ENCODE measurements around the gene RUNX2. TPM values are rescaled to one million over a fixed set of nuclear protein-coding genes. Genes with fewer than 3 reads are reported as not detected.

Gene RUNX2
- total and polyA plus RNA-seq, 4 donors = 0.83 to 2.8 (median 2.0) TPM

DNA sequence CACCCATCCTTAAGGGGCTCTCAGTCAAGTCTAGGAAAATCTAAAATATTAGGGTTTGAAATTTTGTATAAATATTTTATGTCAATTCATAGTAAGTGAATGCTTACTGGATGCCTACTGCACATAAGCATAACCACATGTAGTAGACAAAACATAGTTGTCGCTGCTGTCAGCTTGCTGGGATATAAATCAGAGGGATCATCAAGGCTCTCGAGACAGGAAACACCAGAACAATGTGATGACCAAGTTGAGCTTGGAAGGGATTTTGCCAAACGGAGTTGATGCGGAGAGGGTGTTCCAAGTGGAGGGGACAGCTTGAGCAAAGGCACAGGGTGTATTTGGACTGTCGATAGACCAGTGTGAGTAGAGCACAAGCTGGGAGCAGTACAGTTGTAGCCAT lies 155.4 kb downstream of the RUNX2 start:
- Histone ChIP-seq H3K4me3 (ENCODE audit: low read depth, low read length) (no peak overlapping the region), H3K36me3 (ENCODE audit: control insufficient read depth, insufficient read depth, low read length) (no peaks in the 10 kb centered on the region), H3K27ac (ENCODE audit: low read depth, low read length) (no peak overlapping the region), H3K4me1 (ENCODE audit: control insufficient read depth, insufficient read depth, low read length) (no peaks in the 10 kb centered on the region), H3K27me3 (ENCODE audit: control insufficient read depth, insufficient read depth, low read length) (no peaks in the 10 kb centered on the region), H3K9me3 (ENCODE audit: control insufficient read depth, insufficient read depth, low read length) (no peaks in the 10 kb centered on the region)
- 88% methylated on average over 5 of the region's 5 CpGs for WGBS (ENCODE audit: insufficient coverage)
- DNase-seq (ENCODE audit: low read depth in 4 of 6, low spot score in 6 of 6) = no peak

DNA sequence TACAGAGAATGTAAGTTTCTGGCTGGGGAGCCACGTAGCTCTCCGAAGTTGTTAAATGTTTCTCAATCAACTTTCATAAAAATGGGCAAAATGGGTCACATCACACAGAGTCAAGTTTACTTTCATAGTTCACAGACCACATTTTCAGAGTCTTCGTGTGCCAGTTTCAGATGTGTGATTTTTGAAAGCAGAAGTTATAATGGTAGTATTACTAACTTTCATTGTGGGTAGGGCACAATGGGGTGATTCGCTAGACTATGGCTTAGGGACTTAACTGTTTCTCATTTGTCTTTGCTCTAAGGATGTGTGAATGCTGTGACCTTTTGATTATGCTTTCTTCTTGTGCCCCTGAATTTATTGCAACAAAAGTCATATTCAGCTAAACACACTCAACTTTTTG lies 158.6 kb downstream of the RUNX2 start:
- Histone ChIP-seq H3K27me3 (ENCODE audit: control insufficient read depth, insufficient read depth, low read length) (no peaks in the 10 kb centered on the region), H3K36me3 (ENCODE audit: control insufficient read depth, insufficient read depth, low read length) (no peaks in the 10 kb centered on the region), H3K4me1 (ENCODE audit: control insufficient read depth, insufficient read depth, low read length) (no peaks in the 10 kb centered on the region), H3K4me3 (ENCODE audit: low read depth, low read length) (no peak overlapping the region), H3K27ac (ENCODE audit: low read depth, low read length) (no peak overlapping the region), H3K9me3 (ENCODE audit: control insufficient read depth, insufficient read depth, low read length) (no peaks in the 10 kb centered on the region)
- WGBS (ENCODE audit: insufficient coverage) = no CpG with 5 or more reads among the region's 4 CpGs
- no peak for DNase-seq (ENCODE audit: low read depth in 4 of 6, low spot score in 6 of 6)

DNA sequence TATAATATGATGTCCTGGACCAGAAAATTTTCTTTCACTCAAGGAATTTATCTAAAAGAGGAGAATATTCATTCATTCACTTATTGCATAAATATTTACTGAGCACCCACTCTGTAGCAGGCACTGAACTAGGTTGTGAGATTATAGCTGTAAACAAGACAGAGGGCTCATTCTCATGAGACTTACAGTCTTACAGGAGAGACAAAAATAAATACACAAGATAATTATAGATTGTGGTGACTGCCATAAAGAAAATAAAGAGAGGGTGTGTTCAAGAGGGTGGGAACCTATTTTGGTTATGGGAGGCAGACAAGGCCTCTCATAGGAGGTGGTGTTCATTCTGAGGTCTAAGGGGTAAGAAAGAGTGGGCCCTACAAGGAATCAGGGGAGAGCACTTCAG lies 159.5 kb downstream of the RUNX2 start:
- Histone ChIP-seq H3K36me3 (ENCODE audit: control insufficient read depth, insufficient read depth, low read length) (no peaks in the 10 kb centered on the region), H3K27ac (ENCODE audit: low read depth, low read length) (no peak overlapping the region), H3K9me3 (ENCODE audit: control insufficient read depth, insufficient read depth, low read length) (no peaks in the 10 kb centered on the region), H3K4me1 (ENCODE audit: control insufficient read depth, insufficient read depth, low read length) (no peaks in the 10 kb centered on the region), H3K4me3 (ENCODE audit: low read depth, low read length) (no peak overlapping the region), H3K27me3 (ENCODE audit: control insufficient read depth, insufficient read depth, low read length) (no peaks in the 10 kb centered on the region)
- no peak for DNase-seq (ENCODE audit: low read depth in 4 of 6, low spot score in 6 of 6)

DNA sequence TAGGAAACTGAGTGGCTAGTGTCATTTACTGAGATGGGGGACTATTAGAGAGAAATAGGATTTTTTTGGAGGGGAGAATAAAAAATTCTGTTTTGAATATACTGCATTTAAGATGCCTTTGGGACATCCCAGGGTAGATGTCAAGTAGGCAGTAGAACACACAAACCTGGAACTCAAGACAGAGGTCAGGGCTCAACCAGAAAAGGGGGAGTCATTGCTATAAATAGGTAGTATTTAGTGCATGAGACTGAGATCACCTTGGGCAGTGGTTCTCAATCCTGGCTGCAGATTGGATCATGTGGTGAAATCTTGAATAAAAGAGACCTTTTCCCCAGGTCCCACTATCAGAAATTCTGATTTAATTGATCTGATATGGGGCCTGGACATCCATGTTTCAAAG lies 160.1 kb downstream of the RUNX2 start:
- H3K27ac ChIP-seq (ENCODE audit: low read depth, low read length) = no peak overlapping the region
- no peak overlapping the region for H3K4me3 ChIP-seq (ENCODE audit: low read depth, low read length)
- DNase-seq (ENCODE audit: low read depth in 4 of 6, low spot score in 6 of 6) = no peak
- H3K4me1 ChIP-seq (ENCODE audit: control insufficient read depth, insufficient read depth, low read length) = no peaks in the 10 kb centered on the region
- H3K36me3 ChIP-seq (ENCODE audit: control insufficient read depth, insufficient read depth, low read length) = no peaks in the 10 kb centered on the region
- H3K27me3 ChIP-seq (ENCODE audit: control insufficient read depth, insufficient read depth, low read length) = no peaks in the 10 kb centered on the region
- no peaks in the 10 kb centered on the region for H3K9me3 ChIP-seq (ENCODE audit: control insufficient read depth, insufficient read depth, low read length)

GRCh38 chr6:45488889-45489288 lies 160.8 kb downstream of the RUNX2 start:
- DNase-seq (ENCODE audit: low read depth in 4 of 6, low spot score in 6 of 6) = no peak
- Histone ChIP-seq H3K4me1 (ENCODE audit: control insufficient read depth, insufficient read depth, low read length) (no peaks in the 10 kb centered on the region), H3K27ac (ENCODE audit: low read depth, low read length) (no peak overlapping the region), H3K27me3 (ENCODE audit: control insufficient read depth, insufficient read depth, low read length) (no peaks in the 10 kb centered on the region), H3K4me3 (ENCODE audit: low read depth, low read length) (no peak overlapping the region), H3K9me3 (ENCODE audit: control insufficient read depth, insufficient read depth, low read length) (no peaks in the 10 kb centered on the region), H3K36me3 (ENCODE audit: control insufficient read depth, insufficient read depth, low read length) (no peaks in the 10 kb centered on the region)
- WGBS (ENCODE audit: insufficient coverage) = no CpG with 5 or more reads among the region's 2 CpGs

GRCh38 chr6:45491048-45491735 lies 163.1 kb downstream of the RUNX2 start:
- WGBS (ENCODE audit: insufficient coverage) = no CpG with 5 or more reads among the region's 5 CpGs
- H3K27ac ChIP-seq (ENCODE audit: low read depth, low read length) = no peak overlapping the region
- H3K27me3 ChIP-seq (ENCODE audit: control insufficient read depth, insufficient read depth, low read length) = no peaks in the 10 kb centered on the region
- H3K4me3 ChIP-seq (ENCODE audit: low read depth, low read length) = no peak overlapping the region
- no peaks in the 10 kb centered on the region for H3K4me1 ChIP-seq (ENCODE audit: control insufficient read depth, insufficient read depth, low read length)
- no peak for DNase-seq (ENCODE audit: low read depth in 4 of 6, low spot score in 6 of 6)
- H3K36me3 ChIP-seq (ENCODE audit: control insufficient read depth, insufficient read depth, low read length) = no peaks in the 10 kb centered on the region
- no peaks in the 10 kb centered on the region for H3K9me3 ChIP-seq (ENCODE audit: control insufficient read depth, insufficient read depth, low read length)

GRCh38 chr6:45491874-45492273 lies 163.7 kb downstream of the RUNX2 start:
- no peaks in the 10 kb centered on the region for H3K27me3 ChIP-seq (ENCODE audit: control insufficient read depth, insufficient read depth, low read length)
- no peak for DNase-seq (ENCODE audit: low read depth in 4 of 6, low spot score in 6 of 6)
- no peak overlapping the region for H3K27ac ChIP-seq (ENCODE audit: low read depth, low read length)
- no peak overlapping the region for H3K4me3 ChIP-seq (ENCODE audit: low read depth, low read length)
- H3K36me3 ChIP-seq (ENCODE audit: control insufficient read depth, insufficient read depth, low read length) = no peaks in the 10 kb centered on the region
- 89% methylated on average over 4 of the region's 6 CpGs for WGBS (ENCODE audit: insufficient coverage)
- no peaks in the 10 kb centered on the region for H3K4me1 ChIP-seq (ENCODE audit: control insufficient read depth, insufficient read depth, low read length)
- H3K9me3 ChIP-seq (ENCODE audit: control insufficient read depth, insufficient read depth, low read length) = no peaks in the 10 kb centered on the region

DNA sequence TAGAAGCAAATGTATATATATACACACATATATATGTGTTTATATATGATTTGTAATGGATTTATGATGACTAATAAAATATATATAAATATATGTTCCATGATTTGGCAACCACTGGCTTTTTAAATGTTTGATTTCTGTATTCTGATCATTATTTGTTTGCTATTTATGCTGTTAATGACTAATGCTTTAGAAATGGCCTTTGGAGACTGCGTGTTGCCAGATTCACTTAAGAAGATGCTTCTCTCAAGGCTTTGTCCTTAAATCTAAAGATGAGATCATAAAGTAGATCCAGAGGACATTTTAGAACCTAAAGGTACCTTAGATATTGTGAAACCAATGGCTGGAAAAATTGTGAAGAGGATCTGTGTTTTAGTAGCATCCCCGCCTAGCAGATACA lies 165.6 kb downstream of the RUNX2 start:
- Histone ChIP-seq H3K9me3 (ENCODE audit: control insufficient read depth, insufficient read depth, low read length) (no peaks in the 10 kb centered on the region), H3K36me3 (ENCODE audit: control insufficient read depth, insufficient read depth, low read length) (no peaks in the 10 kb centered on the region), H3K4me1 (ENCODE audit: control insufficient read depth, insufficient read depth, low read length) (no peaks in the 10 kb centered on the region), H3K27me3 (ENCODE audit: control insufficient read depth, insufficient read depth, low read length) (no peaks in the 10 kb centered on the region), H3K27ac (ENCODE audit: low read depth, low read length) (no peak overlapping the region), H3K4me3 (ENCODE audit: low read depth, low read length) (no peak overlapping the region)
- DNase-seq (ENCODE audit: low read depth in 4 of 6, low spot score in 6 of 6) = no peak
- no CpG with 5 or more reads among the region's 2 CpGs for WGBS (ENCODE audit: insufficient coverage)

- Histone ChIP-seq H3K4me3 (ENCODE audit: low read depth, low read length) (no peak overlapping the region), H3K4me1 (ENCODE audit: control insufficient read depth, insufficient read depth, low read length) (no peaks in the 10 kb centered on the region), H3K27ac (ENCODE audit: low read depth, low read length) (no peak overlapping the region), H3K27me3 (ENCODE audit: control insufficient read depth, insufficient read depth, low read length) (no peaks in the 10 kb centered on the region), H3K9me3 (ENCODE audit: control insufficient read depth, insufficient read depth, low read length) (no peaks in the 10 kb centered on the region), H3K36me3 (ENCODE audit: control insufficient read depth, insufficient read depth, low read length) (no peaks in the 10 kb centered on the region)
- no CpG with 5 or more reads among the region's 3 CpGs for WGBS (ENCODE audit: insufficient coverage)
- DNase-seq (ENCODE audit: low read depth in 4 of 6, low spot score in 6 of 6) = no peak
Observed at GRCh38 chr6:45494416-45495135, 166.4 kb downstream of the RUNX2 start.

GRCh38 chr6:45495429-45496084 lies 167.4 kb downstream of the RUNX2 start:
- WGBS (ENCODE audit: insufficient coverage) = no CpG with 5 or more reads among the region's 3 CpGs
- Histone ChIP-seq H3K27ac (ENCODE audit: low read depth, low read length) (no peak overlapping the region), H3K36me3 (ENCODE audit: control insufficient read depth, insufficient read depth, low read length) (no peaks in the 10 kb centered on the region), H3K27me3 (ENCODE audit: control insufficient read depth, insufficient read depth, low read length) (no peaks in the 10 kb centered on the region), H3K4me1 (ENCODE audit: control insufficient read depth, insufficient read depth, low read length) (no peaks in the 10 kb centered on the region), H3K9me3 (ENCODE audit: control insufficient read depth, insufficient read depth, low read length) (no peaks in the 10 kb centered on the region), H3K4me3 (ENCODE audit: low read depth, low read length) (no peak overlapping the region)
- DNase-seq (ENCODE audit: low read depth in 4 of 6, low spot score in 6 of 6) = no peak
